HG02973 (cell line): ENCODE measurements around the gene MYH16.
A peak's percentile ranks its signal among the peaks of the same experiment; 100 is the strongest.
"Not testable (repeated sequence)": the region's sequence is repeated elsewhere in the genome, so short reads cannot be mapped to it uniquely, and the experiment has no call there.

ENCODE experiments used
- ATAC-seq: cut with Tn5 transposase; IDR thresholded peaks from one replicate; pipeline ENCODE4 v1.9.1; 2021; ENCODE audit warnings: moderate library complexity; ENCODE audit not compliant: unreplicated experiment

The MYH16 gene

GRCh38 chr7:99301496-99301895, 28.9 kb downstream of the MYH16 start:
- no peak for ATAC-seq

- ATAC-seq = no peak
Measured at GRCh38 chr7:99305473-99306260, 33.0 kb downstream of the MYH16 start.

GRCh38 chr7:99308461-99309074, 35.9 kb downstream of the MYH16 start:
- ATAC-seq = no peak

- ATAC-seq = no peak
Measured at GRCh38 chr7:99309111-99309510, 36.5 kb downstream of the MYH16 start.

- no peak for ATAC-seq
Measured at GRCh38 chr7:99310004-99310403, 37.4 kb downstream of the MYH16 start.

- no peak for ATAC-seq
Measured at GRCh38 chr7:99311702-99312101, 39.1 kb downstream of the MYH16 start.

- no peak for ATAC-seq
Measured at GRCh38 chr7:99312316-99313203, 39.9 kb downstream of the MYH16 start.

- ATAC-seq = no peak
Measured at GRCh38 chr7:99313204-99313573, 40.5 kb downstream of the MYH16 start.

- ATAC-seq = no peak
Measured at GRCh38 chr7:99314504-99314903, 41.9 kb downstream of the MYH16 start.

- no peak for ATAC-seq
Measured at GRCh38 chr7:99320371-99320770, 47.7 kb downstream of the MYH16 start.

GRCh38 chr7:99322659-99323058, 50.0 kb downstream of the MYH16 start:
- not testable (repeated sequence) for ATAC-seq

- ATAC-seq = no peak
Measured at GRCh38 chr7:99324559-99324958, 51.9 kb downstream of the MYH16 start.

- ATAC-seq = peak; percentile 5
Measured at GRCh38 chr7:99325001-99325493, 52.4 kb downstream of the MYH16 start.

GRCh38 chr7:99325592-99326407, 53.2 kb downstream of the MYH16 start, which contains the start of gene ARPC1A:
TSS of gene ARPC1A (plus strand) at chr7:99325898. CDS start at chr7:99333354, 7,456 bp downstream.
- ATAC-seq = peak; percentile 86

- ATAC-seq = peak; percentile 2
Measured at GRCh38 chr7:99326408-99326782, 53.8 kb downstream of the MYH16 start.

- ATAC-seq = not testable (repeated sequence)
Measured at GRCh38 chr7:99330314-99330961, 57.8 kb downstream of the MYH16 start.

- no peak for ATAC-seq
Measured at GRCh38 chr7:99331002-99331401, 58.4 kb downstream of the MYH16 start.

GRCh38 chr7:99339595-99339994, 67.0 kb downstream of the MYH16 start:
- ATAC-seq = no peak

GRCh38 chr7:99340659-99341058, 68.0 kb downstream of the MYH16 start:
- no peak for ATAC-seq

- ATAC-seq = no peak
Measured at GRCh38 chr7:99344061-99344647, 71.5 kb downstream of the MYH16 start.
